Activated CD8-positive, alpha-beta memory T cell treated with anti-CD3 and anti-CD28 coated beads, Interleukin-2, amount 50 U/mL, for 24 hours (primary cell): ENCODE data around the gene ACTL6B.

Experiments
- DNase-seq: peaks from one replicate; pipeline ENCODE4 v3.0.0-alpha.2; 2020; ENCODE audit errors: extremely low read depth

Gene ACTL6B

GRCh38 chr7:100683659-100684533 is 27.6 kb upstream of the ACTL6B start:
- DNase-seq, result no peak

GRCh38 chr7:100682991-100683658 is 26.9 kb upstream of the ACTL6B start:
- no peak for DNase-seq

GRCh38 chr7:100682228-100682741 is 26.0 kb upstream of the ACTL6B start:
- DNase-seq, result no peak

- DNase-seq, result no peak
Observed at GRCh38 chr7:100681491-100682227, 25.4 kb upstream of the ACTL6B start.

- DNase-seq, result no peak
Observed at GRCh38 chr7:100680576-100681271, 24.5 kb upstream of the ACTL6B start.

- DNase-seq, result no peak
Observed at GRCh38 chr7:100679927-100680575, 23.8 kb upstream of the ACTL6B start.

- DNase-seq, result no peak
Observed at GRCh38 chr7:100679129-100679926, 23.1 kb upstream of the ACTL6B start.

- no peak for DNase-seq
Observed at GRCh38 chr7:100678291-100678984, 22.2 kb upstream of the ACTL6B start.

- DNase-seq, result no peak
Observed at GRCh38 chr7:100677308-100678267, 21.3 kb upstream of the ACTL6B start.

- no peak for DNase-seq
Observed at GRCh38 chr7:100676501-100677306, 20.5 kb upstream of the ACTL6B start.

- peak; percentile 51 for DNase-seq
Observed at GRCh38 chr7:100675581-100676350, 19.5 kb upstream of the ACTL6B start.

- no peak for DNase-seq
Observed at GRCh38 chr7:100675105-100675451, 18.8 kb upstream of the ACTL6B start.

- DNase-seq, result no peak
Observed at GRCh38 chr7:100674411-100675104, 18.3 kb upstream of the ACTL6B start.

GRCh38 chr7:100673942-100674410 is 17.7 kb upstream of the ACTL6B start:
- DNase-seq, result no peak

- peak; percentile 98 for DNase-seq
Observed at GRCh38 chr7:100673302-100673941, 17.2 kb upstream of the ACTL6B start, which contains the start of gene GNB2. Gene GNB2, plus strand, starts transcription at chr7:100673740. Its CDS starts 2,526 bp downstream, at chr7:100676266.
